ENCODE measurements around the gene RNU6-1.

RNU6-1 gene

DNA sequence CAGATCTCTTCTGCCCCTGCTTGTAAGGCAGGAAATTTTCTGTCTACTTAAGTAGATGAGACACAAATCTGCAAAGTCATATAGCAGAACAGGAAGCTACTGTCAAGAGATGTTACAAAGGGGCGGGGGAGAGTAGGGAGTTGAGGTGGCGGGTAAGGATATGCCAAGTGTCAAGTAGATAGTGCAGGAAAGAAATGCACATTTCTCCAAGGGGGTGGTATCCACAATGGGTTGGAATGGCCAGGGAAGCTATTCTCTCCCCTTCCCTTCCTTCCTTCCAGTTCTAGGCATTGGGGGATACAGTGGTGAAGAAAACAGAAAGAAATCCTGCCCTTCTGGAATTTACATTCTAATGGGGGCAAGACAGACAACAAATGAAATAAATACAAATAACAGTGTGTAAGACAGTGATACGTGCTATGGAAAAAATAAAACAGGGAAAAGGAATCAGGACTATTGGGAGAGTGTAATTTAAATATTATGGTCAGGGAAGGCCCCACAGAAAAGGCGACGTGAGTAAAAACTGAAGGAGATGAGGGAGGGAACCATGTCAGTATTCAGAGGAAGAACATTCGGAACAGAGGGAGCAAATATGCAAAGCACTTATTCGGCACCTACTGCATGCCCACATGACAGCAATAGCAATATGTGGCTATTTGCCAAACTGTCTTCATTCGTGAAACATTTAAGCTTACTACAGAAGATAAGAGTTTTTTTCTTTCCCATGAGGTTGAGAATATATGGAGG, 42.8 kb upstream of the RNU6-1 start:
- peak; percentile 74 for ATAC-seq
- TF ChIP-seq ISL1 (CRISPR knock-in tag; IDR thresholded peaks at IDR 0.05) = no peak
- no peak for TF ChIP-seq ARNTL (CRISPR knock-in tag; IDR thresholded peaks at IDR 0.05; ENCODE audit: borderline replicate concordance, low read depth)
- no peak for TF ChIP-seq BACH2 (CRISPR knock-in tag; IDR thresholded peaks at IDR 0.05; ENCODE audit: borderline replicate concordance)
- no peak for TF ChIP-seq TOX (CRISPR knock-in tag; IDR thresholded peaks at IDR 0.05; ENCODE audit: borderline replicate concordance)
- no peak for TF ChIP-seq OSR1 (CRISPR knock-in tag; IDR thresholded peaks at IDR 0.05)

DNA sequence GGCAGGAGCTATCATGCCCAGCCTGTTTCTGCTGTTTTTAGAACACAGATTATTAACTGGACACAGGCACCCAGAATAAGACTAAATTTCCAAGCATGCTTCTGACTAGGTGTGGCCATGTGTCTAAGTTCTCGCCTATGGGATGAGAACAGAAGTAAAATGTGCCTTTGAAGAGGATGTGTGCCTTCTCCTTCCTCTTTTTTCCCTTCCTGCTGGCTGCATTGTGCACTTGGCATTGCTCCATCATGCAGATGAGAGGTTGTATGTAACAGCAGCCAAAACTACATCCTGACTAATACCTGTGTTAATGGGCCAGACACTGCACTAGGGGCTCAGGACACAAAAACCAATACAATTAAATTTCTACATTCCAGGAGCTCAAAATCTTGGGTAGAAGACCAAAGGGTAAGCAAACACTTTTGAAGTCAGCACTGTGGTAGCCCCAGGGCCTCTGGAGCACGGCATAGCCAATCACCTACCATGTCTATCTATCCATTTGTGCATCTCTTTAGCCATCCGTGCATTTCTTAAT, 40.9 kb upstream of the RNU6-1 start:
- no peak for ATAC-seq
- TF ChIP-seq GLIS3 (CRISPR knock-in tag; IDR thresholded peaks at IDR 0.05) = no peak
- TF ChIP-seq, protein P1, sequence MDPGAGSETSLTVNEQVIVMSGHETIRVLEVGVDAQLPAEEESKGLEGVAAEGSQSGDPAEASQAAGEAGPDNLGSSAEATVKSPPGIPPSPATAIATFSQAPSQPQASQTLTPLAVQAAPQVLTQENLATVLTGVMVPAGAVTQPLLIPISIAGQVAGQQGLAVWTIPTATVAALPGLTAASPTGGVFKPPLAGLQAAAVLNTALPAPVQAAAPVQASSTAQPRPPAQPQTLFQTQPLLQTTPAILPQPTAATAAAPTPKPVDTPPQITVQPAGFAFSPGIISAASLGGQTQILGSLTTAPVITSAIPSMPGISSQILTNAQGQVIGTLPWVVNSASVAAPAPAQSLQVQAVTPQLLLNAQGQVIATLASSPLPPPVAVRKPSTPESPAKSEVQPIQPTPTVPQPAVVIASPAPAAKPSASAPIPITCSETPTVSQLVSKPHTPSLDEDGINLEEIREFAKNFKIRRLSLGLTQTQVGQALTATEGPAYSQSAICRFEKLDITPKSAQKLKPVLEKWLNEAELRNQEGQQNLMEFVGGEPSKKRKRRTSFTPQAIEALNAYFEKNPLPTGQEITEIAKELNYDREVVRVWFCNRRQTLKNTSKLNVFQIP (CRISPR knock-in tag; IDR thresholded peaks at IDR 0.05; ENCODE audit: borderline replicate concordance, low read depth) = no peak
- no peak for TF ChIP-seq PPARA (CRISPR knock-in tag; IDR thresholded peaks at IDR 0.05; ENCODE audit: borderline replicate concordance)
- TF ChIP-seq TCF4 (CRISPR knock-in tag; IDR thresholded peaks at IDR 0.05; ENCODE audit: borderline replicate concordance) = no peak
- no peak for TF ChIP-seq RARB (CRISPR knock-in tag; IDR thresholded peaks at IDR 0.05)
- TF ChIP-seq, protein P2, sequence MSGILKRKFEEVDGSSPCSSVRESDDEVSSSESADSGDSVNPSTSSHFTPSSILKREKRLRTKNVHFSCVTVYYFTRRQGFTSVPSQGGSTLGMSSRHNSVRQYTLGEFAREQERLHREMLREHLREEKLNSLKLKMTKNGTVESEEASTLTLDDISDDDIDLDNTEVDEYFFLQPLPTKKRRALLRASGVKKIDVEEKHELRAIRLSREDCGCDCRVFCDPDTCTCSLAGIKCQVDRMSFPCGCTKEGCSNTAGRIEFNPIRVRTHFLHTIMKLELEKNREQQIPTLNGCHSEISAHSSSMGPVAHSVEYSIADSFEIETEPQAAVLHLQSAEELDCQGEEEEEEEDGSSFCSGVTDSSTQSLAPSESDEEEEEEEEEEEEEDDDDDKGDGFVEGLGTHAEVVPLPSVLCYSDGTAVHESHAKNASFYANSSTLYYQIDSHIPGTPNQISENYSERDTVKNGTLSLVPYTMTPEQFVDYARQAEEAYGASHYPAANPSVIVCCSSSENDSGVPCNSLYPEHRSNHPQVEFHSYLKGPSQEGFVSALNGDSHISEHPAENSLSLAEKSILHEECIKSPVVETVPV (CRISPR knock-in tag; IDR thresholded peaks at IDR 0.05) = no peak
- no peak for TF ChIP-seq ARNTL (CRISPR knock-in tag; IDR thresholded peaks at IDR 0.05; ENCODE audit: borderline replicate concordance, low read depth)
- TF ChIP-seq ZNF70 (CRISPR knock-in tag; IDR thresholded peaks at IDR 0.05) = no peak
- TF ChIP-seq ZC3H10 (CRISPR knock-in tag; IDR thresholded peaks at IDR 0.05) = no peak
- TF ChIP-seq BACH2 (CRISPR knock-in tag; IDR thresholded peaks at IDR 0.05; ENCODE audit: borderline replicate concordance) = no peak
- TF ChIP-seq SNAI2 (CRISPR knock-in tag; IDR thresholded peaks at IDR 0.05) = no peak
- no peak for TF ChIP-seq ZFP30 (CRISPR knock-in tag; IDR thresholded peaks at IDR 0.05)
- TF ChIP-seq TOX (CRISPR knock-in tag; IDR thresholded peaks at IDR 0.05; ENCODE audit: borderline replicate concordance) = no peak
- TF ChIP-seq ESRRG (CRISPR knock-in tag; IDR thresholded peaks at IDR 0.05) = no peak
- no peak for TF ChIP-seq OSR1 (CRISPR knock-in tag; IDR thresholded peaks at IDR 0.05)
- TF ChIP-seq ISL1 (CRISPR knock-in tag; IDR thresholded peaks at IDR 0.05) = no peak
- no peak for TF ChIP-seq CSDC2 (CRISPR knock-in tag; IDR thresholded peaks at IDR 0.05)
- TF ChIP-seq ZNF565 (CRISPR knock-in tag; conservative IDR thresholded peaks at IDR 0.05; ENCODE audit: low read depth) = no peak

DNA sequence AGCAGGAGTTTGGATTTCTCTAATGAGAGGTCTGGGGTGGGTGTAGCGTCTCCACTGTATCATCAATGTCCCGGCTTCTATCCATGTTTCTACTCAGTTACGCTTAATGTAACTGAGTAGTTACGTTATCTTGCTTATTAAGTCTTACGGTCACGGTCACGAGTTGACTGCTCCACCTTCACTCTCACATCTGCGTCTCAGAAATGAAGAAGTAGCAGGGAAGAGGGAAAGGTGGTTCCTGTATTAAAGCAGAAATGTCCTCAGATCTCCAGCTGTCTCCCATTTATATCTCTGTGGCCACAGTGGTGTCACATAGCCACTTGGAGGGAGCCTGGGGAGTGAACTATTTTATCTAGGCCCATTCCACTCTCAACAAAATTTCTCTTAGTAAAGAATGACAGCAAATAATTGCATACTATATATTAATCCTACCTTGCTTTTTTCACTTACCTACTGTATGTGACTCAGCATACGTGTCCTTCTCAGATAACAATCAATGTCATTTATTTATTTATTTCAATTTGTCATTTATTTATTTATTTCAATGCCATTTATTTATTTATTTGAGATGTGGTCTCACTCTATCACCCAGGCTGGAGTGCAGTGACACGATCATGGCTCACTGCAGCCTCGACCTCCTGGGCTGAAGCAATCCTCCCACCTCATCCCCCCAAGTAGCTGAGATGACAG, 39.7 kb upstream of the RNU6-1 start:
- no peak for ATAC-seq
- no peak for TF ChIP-seq CSDC2 (CRISPR knock-in tag; IDR thresholded peaks at IDR 0.05)
- TF ChIP-seq GLIS3 (CRISPR knock-in tag; IDR thresholded peaks at IDR 0.05) = no peak
- TF ChIP-seq, protein P3, sequence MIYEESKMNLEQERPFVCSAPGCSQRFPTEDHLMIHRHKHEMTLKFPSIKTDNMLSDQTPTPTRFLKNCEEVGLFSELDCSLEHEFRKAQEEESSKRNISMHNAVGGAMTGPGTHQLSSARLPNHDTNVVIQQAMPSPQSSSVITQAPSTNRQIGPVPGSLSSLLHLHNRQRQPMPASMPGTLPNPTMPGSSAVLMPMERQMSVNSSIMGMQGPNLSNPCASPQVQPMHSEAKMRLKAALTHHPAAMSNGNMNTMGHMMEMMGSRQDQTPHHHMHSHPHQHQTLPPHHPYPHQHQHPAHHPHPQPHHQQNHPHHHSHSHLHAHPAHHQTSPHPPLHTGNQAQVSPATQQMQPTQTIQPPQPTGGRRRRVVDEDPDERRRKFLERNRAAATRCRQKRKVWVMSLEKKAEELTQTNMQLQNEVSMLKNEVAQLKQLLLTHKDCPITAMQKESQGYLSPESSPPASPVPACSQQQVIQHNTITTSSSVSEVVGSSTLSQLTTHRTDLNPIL (CRISPR knock-in tag; IDR thresholded peaks at IDR 0.05; ENCODE audit: low read depth) = no peak
- TF ChIP-seq, protein P4, sequence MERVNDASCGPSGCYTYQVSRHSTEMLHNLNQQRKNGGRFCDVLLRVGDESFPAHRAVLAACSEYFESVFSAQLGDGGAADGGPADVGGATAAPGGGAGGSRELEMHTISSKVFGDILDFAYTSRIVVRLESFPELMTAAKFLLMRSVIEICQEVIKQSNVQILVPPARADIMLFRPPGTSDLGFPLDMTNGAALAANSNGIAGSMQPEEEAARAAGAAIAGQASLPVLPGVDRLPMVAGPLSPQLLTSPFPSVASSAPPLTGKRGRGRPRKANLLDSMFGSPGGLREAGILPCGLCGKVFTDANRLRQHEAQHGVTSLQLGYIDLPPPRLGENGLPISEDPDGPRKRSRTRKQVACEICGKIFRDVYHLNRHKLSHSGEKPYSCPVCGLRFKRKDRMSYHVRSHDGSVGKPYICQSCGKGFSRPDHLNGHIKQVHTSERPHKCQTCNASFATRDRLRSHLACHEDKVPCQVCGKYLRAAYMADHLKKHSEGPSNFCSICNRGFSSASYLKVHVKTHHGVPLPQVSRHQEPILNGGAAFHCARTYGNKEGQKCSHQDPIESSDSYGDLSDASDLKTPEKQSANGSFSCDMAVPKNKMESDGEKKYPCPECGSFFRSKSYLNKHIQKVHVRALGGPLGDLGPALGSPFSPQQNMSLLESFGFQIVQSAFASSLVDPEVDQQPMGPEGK (CRISPR knock-in tag; IDR thresholded peaks at IDR 0.05; ENCODE audit: borderline replicate concordance) = no peak

DNA sequence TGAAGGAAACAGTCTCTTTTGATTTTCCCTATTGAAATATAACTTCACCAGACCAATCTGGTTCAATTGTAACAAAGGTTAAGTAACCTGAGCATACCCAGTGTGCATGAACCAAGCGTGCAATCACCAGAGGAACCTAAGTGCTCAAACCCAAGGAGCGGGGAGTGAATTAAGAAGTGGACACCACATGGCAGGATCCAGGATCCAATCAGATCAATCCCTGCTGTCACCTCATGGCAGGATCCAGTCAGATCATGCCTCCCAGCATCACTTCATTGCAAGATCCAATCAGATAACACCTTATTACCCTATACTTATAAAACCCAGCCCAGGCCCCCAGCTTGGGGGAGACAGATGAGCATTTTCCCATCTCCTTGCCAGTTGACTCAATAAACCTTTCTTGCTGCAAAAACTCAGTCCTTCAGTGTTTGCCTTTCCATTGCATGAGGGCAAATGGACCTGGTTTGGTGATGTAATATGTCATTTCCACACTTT, 38.9 kb upstream of the RNU6-1 start:
- no peak for ATAC-seq
- TF ChIP-seq ZFP3 (CRISPR knock-in tag; IDR thresholded peaks at IDR 0.05) = no peak
- TF ChIP-seq ZNF70 (CRISPR knock-in tag; IDR thresholded peaks at IDR 0.05) = no peak
- no peak for TF ChIP-seq ZNF565 (CRISPR knock-in tag; conservative IDR thresholded peaks at IDR 0.05; ENCODE audit: low read depth)
- no peak for TF ChIP-seq ARNTL (CRISPR knock-in tag; IDR thresholded peaks at IDR 0.05; ENCODE audit: borderline replicate concordance, low read depth)
- no peak for TF ChIP-seq TCF4 (CRISPR knock-in tag; IDR thresholded peaks at IDR 0.05; ENCODE audit: borderline replicate concordance)
- no peak for TF ChIP-seq PPARA (CRISPR knock-in tag; IDR thresholded peaks at IDR 0.05; ENCODE audit: borderline replicate concordance)
- TF ChIP-seq, protein P3 (CRISPR knock-in tag; IDR thresholded peaks at IDR 0.05; ENCODE audit: low read depth) = no peak
- no peak for TF ChIP-seq ZC3H10 (CRISPR knock-in tag; IDR thresholded peaks at IDR 0.05)
- TF ChIP-seq SNAI2 (CRISPR knock-in tag; IDR thresholded peaks at IDR 0.05) = no peak
- TF ChIP-seq ISL1 (CRISPR knock-in tag; IDR thresholded peaks at IDR 0.05) = no peak
- TF ChIP-seq, protein P2 (CRISPR knock-in tag; IDR thresholded peaks at IDR 0.05) = no peak
- TF ChIP-seq, protein P4 (CRISPR knock-in tag; IDR thresholded peaks at IDR 0.05; ENCODE audit: borderline replicate concordance) = no peak
